ENCODE measurements around the gene SKAP1.

SKAP1 gene

GRCh38 chr17:48439875-48440505 is 10.0 kb upstream of the SKAP1 start:
- TF ChIP-seq ZFX (IDR thresholded peaks at IDR 0.05) (no peak), CTCF (conservative IDR thresholded peaks at IDR 0.05) (no peak)
- H3K27ac ChIP-seq = no peak overlapping the region

GRCh38 chr17:48439110-48439850 is 9.3 kb upstream of the SKAP1 start:
- TF ChIP-seq ZFX (IDR thresholded peaks at IDR 0.05) (no peak), CTCF (conservative IDR thresholded peaks at IDR 0.05) (no peak)
- no peak overlapping the region for H3K27ac ChIP-seq

- TF ChIP-seq CTCF (conservative IDR thresholded peaks at IDR 0.05) = no peak
- TF ChIP-seq ZFX (IDR thresholded peaks at IDR 0.05) = no peak
- no peak overlapping the region for H3K27ac ChIP-seq
Measured at GRCh38 chr17:48438516-48439061, 8.6 kb upstream of the SKAP1 start.

GRCh38 chr17:48433896-48434295 is 3.9 kb upstream of the SKAP1 start:
- H3K27ac ChIP-seq = no peak overlapping the region
- TF ChIP-seq CTCF (conservative IDR thresholded peaks at IDR 0.05) (no peak), ZFX (IDR thresholded peaks at IDR 0.05) (no peak)

- no peak for TF ChIP-seq ZFX (IDR thresholded peaks at IDR 0.05)
- no peak for TF ChIP-seq CTCF (conservative IDR thresholded peaks at IDR 0.05)
- H3K27ac ChIP-seq = no peak overlapping the region
Measured at GRCh38 chr17:48432820-48433775, 3.1 kb upstream of the SKAP1 start.

- TF ChIP-seq CTCF (conservative IDR thresholded peaks at IDR 0.05) = no peak
- no peak for TF ChIP-seq ZFX (IDR thresholded peaks at IDR 0.05)
- no peak overlapping the region for H3K27ac ChIP-seq
Measured at GRCh38 chr17:48429156-48429555, 858 bp downstream of the SKAP1 start.

Measured in C4-2B (cell line).